GM23338 (cell line): ENCODE measurements around the gene CCDC24.

Experiments used
- EZH2 ChIP-seq: fragments of 200-600 bp; sonication (generic); IDR thresholded peaks from one replicate; pipeline ENCODE4 v1.8.0; 2017; ENCODE audit warnings: antibody characterized with exemption, mild to moderate bottlenecking, low read depth; ENCODE audit not compliant: unreplicated experiment
- TF ChIP-seq, protein P1 (sequence below), 2 experiments: fragments of 200-600 bp in 1 of 2; sonication (generic) in 1 of 2; conservative IDR thresholded peaks; 2 replicates each; pipeline versions ENCODE4 v1.5.1 to v1.6.1; 2016 to 2017; ENCODE audit warnings: antibody characterized with exemption in 2 of 2, low read depth in 2 of 2, mild to moderate bottlenecking in 2 of 2, moderate library complexity in 1 of 2

DNA sequence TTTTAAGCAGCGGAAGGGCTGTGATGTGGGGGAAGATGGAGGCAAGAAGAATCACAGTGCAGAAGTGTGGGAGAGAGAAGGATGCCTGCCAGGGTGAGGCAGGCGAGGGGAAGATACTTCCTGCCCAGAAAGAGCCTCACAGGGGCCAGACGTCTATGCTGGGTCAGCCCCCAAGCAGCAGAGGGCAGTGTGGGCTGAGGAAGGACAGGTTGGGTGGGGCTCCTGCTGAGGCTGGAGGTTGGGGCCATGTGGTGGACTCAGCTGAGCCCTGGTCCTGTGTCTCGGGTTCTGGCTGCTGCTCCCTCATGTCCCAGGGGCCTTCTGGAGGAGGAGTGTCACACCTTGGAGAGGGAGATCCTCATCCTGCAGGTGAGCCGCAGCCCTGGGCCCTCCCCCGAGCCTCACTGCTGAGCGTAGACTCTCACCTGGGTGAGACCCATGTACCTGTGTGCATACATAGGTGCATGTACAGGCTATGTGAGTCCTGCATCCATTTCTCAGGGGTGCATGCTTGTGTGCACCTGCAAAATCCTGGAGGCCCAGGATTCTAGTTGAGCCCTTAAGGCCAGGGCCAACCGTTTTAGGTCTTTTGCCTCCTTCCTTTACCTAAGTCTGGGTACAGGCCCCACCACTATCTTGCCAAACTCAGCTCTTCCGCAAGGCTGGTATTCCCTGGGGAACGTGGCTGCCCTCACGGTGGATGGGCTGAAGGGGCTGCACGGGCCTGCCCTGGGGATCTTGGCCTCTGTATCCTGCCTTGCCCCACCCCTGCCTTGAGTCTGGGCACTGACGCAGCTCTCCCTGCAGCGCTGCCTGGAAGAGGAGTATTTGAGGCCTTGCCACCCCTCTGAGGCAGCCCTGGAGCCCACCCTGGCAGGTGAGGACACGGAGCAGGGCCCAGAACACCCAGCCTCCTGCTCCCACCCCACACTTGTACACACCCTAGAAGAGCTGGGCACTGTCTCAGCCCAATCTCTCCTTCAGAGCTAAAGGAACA, 3.7 kb downstream of the CCDC24 start:
- TF ChIP-seq, protein P1, sequence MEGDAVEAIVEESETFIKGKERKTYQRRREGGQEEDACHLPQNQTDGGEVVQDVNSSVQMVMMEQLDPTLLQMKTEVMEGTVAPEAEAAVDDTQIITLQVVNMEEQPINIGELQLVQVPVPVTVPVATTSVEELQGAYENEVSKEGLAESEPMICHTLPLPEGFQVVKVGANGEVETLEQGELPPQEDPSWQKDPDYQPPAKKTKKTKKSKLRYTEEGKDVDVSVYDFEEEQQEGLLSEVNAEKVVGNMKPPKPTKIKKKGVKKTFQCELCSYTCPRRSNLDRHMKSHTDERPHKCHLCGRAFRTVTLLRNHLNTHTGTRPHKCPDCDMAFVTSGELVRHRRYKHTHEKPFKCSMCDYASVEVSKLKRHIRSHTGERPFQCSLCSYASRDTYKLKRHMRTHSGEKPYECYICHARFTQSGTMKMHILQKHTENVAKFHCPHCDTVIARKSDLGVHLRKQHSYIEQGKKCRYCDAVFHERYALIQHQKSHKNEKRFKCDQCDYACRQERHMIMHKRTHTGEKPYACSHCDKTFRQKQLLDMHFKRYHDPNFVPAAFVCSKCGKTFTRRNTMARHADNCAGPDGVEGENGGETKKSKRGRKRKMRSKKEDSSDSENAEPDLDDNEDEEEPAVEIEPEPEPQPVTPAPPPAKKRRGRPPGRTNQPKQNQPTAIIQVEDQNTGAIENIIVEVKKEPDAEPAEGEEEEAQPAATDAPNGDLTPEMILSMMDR (conservative IDR thresholded peaks at IDR 0.05; ENCODE audit: low read depth in 2 of 2) = peak; percentile 59 to 85
- TF ChIP-seq EZH2 = no peak
